GM18867 (cell line): ENCODE measurements around the gene ARHGAP23.
"Not testable (repeated sequence)": the region's sequence is repeated elsewhere in the genome, so short reads cannot be mapped to it uniquely, and the experiment has no call there.

ENCODE experiments used
- ATAC-seq: cut with Tn5 transposase; IDR thresholded peaks from one replicate; pipeline ENCODE4 v1.9.1; 2021; ENCODE audit warnings: mild to moderate bottlenecking, moderate library complexity; ENCODE audit not compliant: unreplicated experiment

Gene ARHGAP23

DNA sequence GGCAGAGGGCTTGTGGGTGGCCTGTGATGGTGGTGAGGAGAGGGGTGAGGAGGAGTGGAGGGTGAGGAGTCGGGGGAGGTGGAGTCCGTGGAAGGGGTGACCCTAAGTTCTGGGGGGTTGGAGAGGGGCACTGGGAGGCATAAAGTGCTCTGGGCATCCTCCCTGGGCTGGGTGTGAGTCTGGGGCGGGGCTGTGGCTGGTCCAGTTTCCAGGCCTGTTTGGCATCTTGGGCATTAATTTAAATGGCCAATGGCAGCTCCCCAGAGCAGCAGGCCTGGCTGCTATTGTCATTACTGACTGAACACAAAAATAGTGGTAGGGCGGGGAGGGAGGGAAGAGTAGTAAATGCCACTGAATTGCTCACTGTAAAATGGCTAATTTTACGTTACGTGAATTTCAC lies 7.7 kb upstream of the ARHGAP23 start:
- ATAC-seq: no peak

DNA sequence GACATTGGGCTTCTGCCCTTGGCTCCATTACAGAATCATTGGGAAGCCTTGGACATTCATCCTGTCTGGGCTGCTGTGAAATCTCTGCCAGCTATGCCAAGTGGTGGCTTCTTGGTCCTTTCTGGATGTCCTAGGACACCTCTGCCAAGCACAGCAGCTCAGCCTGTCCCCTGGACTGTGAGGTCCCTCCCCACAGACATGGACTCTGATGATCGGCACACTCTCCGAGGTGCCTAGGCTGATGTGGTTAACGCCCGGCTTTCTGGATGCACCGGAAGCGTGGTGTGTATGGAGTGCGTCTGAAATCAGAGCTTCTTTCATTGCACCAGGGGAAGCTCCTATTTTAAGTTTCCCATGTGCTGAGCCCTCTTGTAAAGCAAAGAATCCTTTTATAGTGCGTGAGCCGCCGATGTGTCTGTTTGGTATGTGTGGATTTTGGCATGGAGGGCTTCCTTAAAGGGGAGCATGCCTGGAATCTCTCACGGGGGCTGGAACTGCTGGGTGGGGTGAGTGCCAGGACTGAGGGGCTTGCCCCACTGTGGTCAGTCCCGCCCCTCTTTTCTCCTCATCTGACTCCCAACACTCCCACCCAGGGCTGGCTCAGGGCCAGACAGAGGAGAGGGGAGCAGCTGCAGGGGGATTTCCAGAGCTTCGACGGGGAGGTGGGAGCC lies 7.0 kb upstream of the ARHGAP23 start:
- ATAC-seq: no peak

DNA sequence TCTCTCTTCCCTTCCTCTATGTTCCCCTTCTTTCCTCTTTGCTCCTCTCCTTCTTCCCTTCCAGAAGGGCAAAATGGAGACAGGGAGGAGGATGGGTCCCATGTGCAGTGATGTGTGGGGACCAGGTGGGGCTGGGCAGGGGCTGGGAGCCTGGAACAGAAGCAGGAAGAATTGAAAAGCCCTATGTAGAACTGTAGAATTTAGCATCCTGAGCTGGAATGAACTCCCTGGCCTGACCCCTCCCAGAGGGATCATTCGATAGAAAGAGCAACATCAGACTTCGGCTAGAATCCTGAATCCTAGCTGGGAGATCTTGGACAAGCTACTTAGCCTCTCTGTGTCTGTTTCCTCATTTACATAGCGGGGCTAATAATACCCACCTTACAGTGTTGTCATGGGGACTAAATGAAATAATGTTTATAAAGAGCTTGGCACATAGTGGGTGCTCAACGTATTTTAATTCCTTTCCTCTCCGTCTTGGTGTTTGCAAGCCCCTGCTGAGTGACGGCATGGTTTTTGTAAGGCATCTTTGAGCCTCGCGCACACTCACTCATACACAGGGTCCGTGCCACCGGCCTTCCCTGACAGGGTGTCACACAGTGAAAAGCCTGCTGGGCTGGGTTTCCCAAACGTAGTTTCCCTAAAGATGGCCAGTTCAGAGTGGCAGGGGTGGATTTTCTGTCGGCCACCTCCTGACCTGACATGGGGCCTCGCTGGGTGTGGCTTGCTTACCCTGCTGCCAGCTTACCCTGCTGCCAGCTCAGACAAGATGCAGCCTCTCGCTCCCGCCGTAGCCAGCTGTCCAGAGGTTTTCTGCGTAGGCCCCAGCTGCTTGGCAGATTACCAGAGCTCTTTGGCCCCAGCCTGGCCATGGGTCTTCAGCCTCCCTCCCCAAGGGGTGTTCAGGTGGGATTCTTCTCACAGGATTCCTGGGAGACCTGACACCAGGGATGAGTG lies 6.1 kb upstream of the ARHGAP23 start:
- ATAC-seq: no peak

DNA sequence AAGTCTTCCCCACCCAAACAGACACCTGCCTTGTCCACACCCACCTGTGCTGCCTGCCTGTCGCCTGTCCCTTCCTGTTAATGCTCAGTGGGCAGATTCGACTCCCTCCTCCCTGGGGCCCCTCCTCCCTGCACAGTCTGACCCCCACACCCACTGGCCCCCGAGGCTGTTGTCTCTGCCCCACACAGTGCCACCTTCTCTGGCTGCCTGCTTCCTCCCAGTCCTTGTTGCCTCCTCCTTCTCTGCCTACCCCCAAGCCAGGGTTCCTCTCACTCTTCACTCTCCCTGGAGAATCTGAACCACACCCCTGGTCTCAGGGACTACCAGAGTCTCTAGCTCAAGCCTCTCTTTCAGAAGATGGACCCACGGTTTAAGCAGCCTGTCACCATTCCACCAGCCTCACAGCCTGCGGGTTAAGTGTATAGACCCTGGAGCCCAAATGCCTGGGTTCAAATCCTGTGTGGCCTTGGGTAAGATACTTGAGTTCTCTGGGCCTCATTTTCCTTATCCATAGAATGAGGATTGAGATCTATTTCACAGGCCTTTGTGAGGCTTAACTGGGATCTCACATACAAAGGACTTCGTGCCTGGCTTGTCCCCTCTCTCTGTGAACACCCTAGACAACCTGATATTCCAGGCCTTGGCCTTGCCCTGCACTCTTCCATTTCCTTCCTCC lies 3.8 kb upstream of the ARHGAP23 start:
- ATAC-seq: no peak

DNA sequence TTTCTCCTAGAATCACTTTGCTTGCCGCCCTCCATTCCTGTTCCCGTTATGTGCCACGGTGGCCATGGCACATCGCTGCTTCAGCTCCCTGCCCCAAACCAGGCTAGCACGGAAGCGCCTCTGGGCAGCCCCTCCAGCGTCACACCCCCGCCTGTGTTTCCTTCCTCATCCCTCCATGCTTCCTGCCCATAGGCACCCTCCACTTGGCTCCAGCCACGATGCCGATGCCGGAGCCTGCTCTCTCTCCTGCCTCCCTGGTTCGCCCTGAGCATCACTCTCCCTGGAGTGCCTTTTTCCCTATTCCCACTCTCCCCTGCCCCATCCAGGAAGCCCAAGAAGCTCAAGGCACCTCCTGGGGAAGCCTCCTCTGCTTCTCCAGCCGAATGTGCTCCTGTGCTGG lies 3.2 kb upstream of the ARHGAP23 start:
- ATAC-seq: no peak

DNA sequence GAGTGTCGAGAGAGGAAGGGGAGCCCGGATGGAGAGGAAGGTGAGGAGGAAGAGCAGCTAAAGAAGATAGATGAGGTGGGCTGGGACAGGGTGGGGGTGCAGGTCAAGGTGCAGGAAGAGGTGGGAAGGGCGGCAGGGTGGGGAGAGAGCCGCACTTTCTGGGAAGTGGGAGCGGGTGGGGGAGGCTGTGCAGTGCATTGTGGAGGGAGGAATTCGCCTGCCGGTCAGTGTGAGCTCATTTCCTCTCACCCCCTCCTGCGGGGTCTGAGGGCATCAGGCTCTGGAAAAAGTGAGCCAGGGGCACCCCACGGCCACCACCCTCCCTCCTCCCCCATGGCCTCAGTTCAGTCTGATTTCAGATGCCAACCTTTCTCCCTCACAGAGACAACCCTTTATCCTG lies 2.5 kb upstream of the ARHGAP23 start:
- no peak for ATAC-seq

DNA sequence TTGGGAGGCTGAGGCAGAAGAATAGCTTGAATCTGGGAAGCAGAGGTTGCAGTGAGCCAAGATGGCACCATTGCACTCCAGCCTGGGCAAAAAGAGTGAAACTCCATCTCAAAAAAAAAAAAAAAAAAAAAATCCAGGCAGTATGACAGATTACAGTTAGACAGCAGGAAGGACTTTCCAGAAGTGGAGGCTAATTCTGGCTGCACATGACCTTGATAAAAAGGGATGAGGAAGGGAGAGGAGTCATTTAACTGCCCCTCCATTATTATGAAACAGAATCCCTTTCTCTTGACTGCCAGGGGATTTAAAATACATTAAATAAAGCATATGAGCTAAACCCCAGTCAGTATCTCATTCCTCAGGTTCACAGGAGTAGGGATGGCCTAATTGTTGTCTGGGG lies 1.8 kb upstream of the ARHGAP23 start:
- no peak for ATAC-seq

DNA sequence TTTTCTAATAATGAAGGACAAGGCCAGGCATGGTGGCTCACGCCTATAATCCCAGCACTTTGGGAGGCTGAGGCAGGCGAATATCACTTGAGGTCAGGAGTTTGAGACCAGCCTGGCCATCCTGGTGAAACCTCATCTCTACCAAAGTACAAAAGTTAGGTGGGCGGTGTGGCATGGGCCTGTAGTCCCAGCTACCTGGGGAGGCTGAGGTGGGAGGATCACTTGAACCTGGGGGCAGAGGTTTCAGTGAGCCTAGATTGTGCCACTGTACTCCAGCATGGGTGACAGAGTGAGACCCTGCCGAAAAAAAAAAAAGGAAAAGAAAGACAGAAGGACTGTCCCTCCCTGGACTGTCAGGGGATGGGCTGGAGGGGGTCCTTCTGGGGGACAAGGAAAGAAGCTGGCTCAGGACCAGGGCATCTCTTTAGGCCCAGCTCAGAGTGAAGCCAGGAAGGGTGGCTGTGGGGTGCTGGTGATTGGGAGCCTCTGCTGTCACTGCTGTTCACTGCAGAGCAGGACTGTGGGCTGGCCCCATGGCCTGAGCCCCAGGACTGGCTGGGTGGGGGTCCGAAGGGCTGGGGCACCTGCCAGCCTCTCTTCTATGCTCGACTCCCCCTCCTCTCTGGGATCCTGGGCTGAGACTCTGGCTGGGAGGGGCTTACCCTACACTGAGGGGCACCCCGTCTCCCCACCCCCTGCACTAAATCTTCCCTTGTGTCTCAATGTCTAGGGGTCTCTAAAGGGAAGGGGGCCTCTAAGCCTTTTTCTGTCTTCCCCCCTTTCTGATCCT lies 909 bp upstream of the ARHGAP23 start:
- no peak for ATAC-seq

DNA sequence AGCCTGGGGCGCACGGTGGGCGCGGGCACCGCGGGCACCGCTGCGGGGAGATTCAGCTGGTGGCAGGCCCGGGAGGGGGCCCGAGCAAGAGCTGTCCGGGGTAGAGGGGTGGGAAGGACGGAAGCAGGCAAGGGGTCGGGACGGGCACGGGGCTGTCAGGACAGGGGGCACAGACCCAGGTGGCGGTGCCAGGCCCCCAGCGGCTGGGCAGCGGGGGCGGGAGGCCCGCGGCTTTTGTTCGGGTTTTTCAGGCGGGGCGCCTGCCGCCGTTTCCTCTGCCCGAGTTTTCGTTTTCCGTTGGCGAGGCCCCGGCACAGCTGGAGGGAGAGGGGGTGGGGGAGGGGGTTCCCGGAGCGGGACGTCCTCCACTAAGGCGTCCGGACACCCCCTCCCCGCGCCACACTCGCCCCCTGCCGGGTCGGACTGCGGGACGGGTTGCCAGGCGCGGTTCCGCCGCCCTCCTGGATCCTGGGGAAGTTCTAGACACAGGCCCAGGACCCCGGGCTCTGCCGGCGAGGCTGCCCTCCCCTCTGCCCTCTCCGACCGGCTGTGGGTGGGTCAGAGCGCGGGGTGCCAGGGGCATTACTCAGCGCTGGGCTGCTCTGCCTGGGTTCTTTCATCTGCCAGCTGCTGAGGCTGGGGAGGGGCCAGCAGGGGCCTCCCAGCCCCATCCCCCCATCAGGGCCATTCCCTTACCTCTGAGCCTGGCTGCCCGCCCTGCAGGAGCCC lies 543 bp downstream of the ARHGAP23 start:
- ATAC-seq: no peak

DNA sequence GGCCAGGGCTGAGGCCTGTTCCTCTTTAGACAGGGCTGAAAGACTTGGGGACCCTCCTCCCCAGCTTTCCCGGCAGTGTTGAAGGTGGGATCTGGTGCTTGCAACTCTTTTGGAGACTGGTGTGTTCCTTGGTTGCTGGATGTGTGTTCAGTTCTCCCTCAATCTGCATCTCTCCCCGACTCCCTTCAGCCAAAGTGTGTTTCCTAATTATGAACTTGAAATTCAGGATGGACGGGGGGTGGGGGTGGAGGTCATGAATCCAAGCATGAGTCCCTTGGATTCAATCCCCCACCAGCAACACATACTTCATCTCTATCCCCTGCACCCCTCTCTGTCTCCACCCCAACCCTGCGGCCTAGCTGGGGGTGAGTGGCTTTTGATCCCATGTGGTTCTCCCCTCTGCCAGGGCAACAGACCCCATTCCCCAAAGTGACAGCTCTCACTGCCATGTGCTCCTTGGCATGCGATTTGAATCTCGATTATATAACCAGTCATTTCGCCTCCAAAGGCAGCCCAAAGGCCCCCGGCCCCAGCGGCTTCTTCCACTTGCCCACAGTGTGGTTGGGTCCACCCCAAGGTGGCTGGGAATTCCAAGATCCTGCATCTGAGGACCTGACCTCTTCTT lies 1.3 kb downstream of the ARHGAP23 start:
- ATAC-seq: no peak

DNA sequence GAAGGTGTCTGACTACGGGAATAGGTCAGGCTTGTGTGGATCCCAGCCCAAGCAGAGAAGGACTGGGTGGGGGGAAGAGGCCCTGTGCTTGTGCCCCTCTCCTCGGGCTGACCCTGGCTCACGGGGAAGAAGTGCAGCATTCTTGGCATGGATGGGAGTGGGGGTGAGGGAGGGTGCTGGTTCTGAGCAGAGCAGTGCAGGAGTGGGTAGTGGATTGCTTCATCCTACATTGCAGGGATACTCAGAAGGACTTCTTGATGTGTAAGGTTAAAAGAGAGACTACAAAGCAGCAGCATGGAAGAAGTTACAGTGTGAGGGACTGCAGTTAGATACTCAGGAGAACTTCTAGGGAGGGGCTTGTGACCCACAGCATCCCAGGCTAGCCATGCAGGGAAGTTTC lies 2.1 kb downstream of the ARHGAP23 start:
- ATAC-seq: no peak

DNA sequence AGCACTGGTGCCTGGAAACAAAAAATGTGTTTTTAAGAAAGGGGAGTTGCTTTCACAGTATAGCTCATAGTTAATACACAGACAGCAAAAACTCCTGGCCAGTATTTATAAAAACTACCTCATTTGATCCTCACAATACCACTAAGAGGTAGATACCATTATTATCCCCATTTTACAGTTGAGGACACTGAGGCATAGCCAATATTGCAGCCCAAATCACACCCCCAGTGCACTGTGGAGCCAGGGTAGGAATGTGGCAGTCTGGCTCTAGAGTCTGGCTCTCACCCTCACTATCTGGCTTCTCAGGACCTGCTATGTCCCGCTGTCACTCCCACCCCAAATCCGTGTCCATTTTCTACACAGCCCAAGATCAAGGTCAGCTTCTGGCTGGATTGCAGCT lies 2.6 kb downstream of the ARHGAP23 start:
- no peak for ATAC-seq

DNA sequence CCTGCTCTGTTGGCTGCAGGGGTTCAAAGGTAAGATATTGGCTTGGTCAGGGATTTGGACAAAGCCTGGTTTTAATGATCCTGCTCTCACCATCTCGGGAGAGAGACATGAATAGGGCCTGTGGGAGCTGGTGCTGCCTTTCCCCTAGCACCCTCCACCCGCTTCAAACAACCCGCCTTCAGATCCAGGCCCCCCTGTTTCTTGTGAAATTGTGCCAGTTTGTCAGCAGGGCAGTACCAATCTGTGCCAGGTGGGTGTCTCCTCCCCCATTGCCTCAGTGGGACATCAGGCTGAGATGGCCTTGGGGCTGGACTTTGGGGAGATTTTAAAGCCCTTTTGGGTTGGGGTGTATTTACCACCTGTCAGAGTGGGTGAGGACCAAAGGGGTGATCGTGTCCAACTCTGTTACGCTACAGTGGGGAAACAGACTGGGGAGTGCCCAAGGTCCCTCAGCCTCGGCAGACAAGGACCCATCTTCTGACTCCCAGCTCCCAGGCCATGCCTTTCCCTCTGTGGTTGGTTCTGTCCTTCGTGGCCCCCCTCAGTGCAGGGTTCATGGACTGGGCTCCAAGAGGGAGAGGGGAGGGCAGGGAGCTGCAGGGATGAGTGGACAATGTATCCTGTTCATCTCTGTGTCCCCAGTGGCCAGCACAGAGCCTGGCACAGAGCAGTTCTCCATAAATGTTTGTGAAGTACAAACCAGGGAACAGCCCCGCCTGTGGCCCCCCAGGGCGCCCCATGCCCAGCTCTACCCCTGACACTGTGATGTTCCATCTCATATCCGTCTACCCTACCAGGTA lies 3.3 kb downstream of the ARHGAP23 start:
- ATAC-seq: no peak

DNA sequence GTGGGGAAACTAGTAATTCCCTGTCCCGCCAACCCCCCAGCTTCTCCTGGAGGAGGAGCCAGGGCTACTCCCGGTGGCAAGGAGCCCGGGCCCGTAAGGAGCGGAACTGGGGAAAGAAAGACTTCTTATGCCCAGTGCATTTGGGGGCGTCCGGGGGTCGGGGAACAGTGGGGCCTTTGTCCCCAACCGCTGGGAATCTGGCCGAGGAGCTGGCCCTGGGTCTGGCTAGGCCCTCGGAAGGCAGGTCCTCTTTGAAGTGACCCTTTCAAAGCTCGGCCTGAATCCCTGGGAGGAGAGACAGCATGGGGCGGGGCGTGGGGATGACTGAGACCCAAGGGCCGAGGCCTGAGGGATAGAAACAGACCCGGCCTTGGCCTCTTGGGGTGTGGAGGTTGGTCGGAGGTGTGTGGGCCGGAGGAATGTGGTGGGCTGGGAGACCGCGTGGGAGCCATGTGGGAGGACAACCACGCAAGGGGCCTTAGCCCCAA lies 6.0 kb downstream of the ARHGAP23 start:
- ATAC-seq: no peak

DNA sequence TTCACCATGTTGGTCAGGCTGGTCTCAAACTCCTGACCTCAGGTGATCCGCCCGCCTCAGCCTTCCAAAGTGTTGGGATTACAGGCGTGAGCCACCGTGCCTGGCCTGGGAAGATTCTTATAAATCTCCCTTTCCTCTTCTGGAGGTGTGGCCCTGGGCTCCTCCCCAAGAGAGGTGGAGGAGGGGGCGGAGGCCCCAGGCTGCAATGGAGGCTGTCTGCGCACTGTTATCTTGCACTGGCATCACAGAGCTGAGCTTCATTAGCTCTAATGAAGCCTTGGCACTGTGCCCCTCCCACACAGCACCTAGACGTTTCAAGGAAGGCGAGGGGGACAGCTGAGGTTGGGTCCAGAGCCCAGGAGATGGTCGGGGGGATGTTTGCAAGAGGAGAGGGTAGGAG lies 7.5 kb downstream of the ARHGAP23 start:
- no peak for ATAC-seq

DNA sequence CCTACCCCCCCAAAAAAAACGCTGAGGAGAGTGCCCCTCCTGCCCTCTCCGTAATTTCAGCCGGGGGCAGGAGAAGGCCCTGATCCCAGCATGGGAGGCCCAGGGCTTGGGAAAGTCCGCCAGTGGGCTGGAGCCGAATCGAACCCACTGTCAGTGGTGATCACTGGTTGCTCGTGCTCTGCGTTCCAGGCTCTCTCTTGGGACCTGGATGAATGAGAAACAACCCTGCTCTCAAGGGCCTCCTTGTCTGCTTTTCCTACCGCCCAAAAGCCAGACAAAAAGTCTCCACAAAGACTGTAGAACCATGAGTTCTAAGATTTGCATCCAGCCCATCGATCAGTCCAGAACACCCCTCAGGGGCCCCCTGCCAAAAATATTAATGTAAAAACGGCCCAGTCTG lies 8.1 kb downstream of the ARHGAP23 start:
- no peak for ATAC-seq

DNA sequence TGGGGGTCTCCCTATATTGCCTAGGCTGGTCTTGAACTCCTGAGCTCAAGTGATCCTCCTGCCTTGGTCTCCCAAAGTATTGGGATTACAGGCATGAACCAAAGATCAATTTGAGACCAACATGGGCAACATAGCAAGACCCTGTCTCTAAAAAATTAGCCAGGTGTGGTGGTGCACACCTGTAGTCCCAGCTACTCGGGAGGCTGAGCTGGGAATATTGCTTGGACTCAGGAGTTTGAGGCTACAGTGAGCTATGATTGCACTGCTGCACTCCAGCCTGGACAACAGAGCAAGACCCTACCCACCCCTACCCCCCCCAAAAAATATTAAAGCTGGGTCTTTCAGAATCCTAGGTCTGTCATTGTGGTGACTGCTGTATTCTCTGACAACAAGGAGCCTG lies 9.0 kb downstream of the ARHGAP23 start:
- ATAC-seq: not testable (repeated sequence)

DNA sequence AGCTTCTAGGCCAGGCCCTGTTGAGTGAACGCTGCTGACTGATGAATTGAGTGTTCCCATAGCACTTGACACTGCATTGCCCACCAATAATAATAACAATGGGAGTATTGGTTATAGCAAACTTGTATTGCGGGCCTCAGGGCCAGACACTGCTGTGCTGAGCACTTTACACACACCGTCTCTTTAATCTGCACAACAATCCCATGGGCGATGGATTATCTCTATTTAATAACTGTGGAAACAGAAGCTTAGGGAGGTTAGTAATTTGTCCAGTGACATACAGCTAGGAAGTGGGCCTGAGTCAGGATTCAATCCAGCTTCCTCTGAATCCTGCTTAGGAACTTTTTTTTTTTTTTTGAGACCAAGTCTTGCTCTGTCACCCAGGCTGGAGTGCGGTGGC lies 11.2 kb downstream of the ARHGAP23 start:
- no peak for ATAC-seq
